ENCODE results near the gene CAMK1D. TPM values are rescaled to one million over a fixed set of nuclear protein-coding genes. Genes with fewer than 3 reads are reported as not detected.

CAMK1D gene
- total and polyA plus RNA-seq, 2 donors (not counting 3 experiments of a cell fraction or from before 2014, with no cell fraction given) = 0.37 to 4.2 TPM

DNA sequence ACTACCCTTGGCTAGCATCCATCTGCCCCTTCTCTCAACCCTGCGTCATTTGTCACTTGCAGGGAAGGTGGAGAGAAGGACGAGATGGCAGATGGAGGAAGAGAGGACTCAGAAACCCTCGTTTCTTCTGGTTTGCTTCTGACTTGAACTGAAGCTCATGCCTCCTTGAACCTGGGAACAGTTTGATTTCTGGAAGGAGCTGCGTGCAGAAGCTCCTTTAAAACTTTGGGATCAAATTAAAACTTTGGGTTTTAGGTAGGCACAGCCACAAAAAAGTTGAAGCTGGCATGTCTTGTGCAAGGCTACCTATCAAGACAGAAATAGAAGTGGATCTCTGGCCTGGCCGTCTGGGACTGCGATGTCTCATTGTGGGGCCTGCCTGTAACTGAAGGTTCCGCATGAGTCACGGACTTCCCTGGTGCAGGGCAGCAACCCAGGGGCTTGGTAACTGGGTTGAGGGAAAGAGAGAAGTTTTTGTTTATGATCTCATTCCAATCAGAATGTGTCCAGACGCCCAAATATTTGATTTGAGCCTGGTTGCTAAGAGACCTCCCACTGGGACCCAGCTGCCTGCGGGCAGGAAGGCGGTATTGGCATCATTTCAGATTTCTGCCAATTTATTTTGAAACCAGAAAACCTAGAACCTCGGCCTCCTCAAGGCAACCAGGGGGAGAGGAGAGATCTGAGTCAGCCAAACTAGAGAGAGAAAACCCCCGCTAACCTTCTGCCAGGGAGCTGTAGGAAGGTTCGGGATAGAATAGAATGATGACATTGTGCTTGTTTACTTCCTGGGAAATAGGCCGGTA, 15.8 kb upstream of the CAMK1D start:
- no TSS peak for BruUV-seq (replicated peaks)
- no peaks in the 10 kb centered on the region for H4K20me1 ChIP-seq (replicated peaks; ENCODE audit: control insufficient read depth, extremely low read depth, insufficient read depth, low read length)
- H3K36me3 ChIP-seq (ENCODE audit: control insufficient read depth in 2 of 2, extremely low read depth in 1 of 2, insufficient read depth in 2 of 2, low read length in 2 of 2) = no peaks in the 10 kb centered on the region
- no peak overlapping the region for H3K4me2 ChIP-seq (ENCODE audit: insufficient read depth, low read length)
- no peak for FAIRE-seq
- H2AFZ ChIP-seq (ENCODE audit: low read depth, low read length) = no peak overlapping the region
- no peaks in the 10 kb centered on the region for H3K4me1 ChIP-seq (ENCODE audit: control insufficient read depth, extremely low read depth, insufficient read depth, low read length)
- H3K27me3 ChIP-seq (ENCODE audit: control insufficient read depth in 2 of 2, insufficient read depth in 2 of 2, low read length in 2 of 2) = no peaks in the 10 kb centered on the region
- TF ChIP-seq EZH2 (IDR thresholded peaks at IDR 0.05; ENCODE audit: borderline replicate concordance, low read depth, low read length, severe bottlenecking) = no peak
- no peak overlapping the region for H3K27ac ChIP-seq (ENCODE audit: insufficient read depth, low read depth, low read length)
- H3K9ac ChIP-seq (replicated peaks; ENCODE audit: extremely low read depth, insufficient read depth, low read length) = no peak overlapping the region
- no peak for DNase-seq (ENCODE audit: low read depth, low spot score)
- intact Hi-C loops (cut with micrococcal nuclease) (no loop called here), dilution Hi-C loops (cut with MboI; ENCODE audit: extremely low pct_ligation_motif_present, low sequenced_read_pairs) (no loop called here)
- no peaks in the 10 kb centered on the region for H3K9me3 ChIP-seq (replicated peaks; ENCODE audit: control insufficient read depth, insufficient read depth, low read length)
- ChIA-PET CTCF (interaction anchor here (1.4 kb wide), 1 partner anchor 323 kb away, joined by 3 read pairs; no protein-coding TSS in a partner anchor), POLR2A (no interaction called here)
- H3K9me1 ChIP-seq (replicated peaks; ENCODE audit: control insufficient read depth, extremely low read depth, insufficient read depth, low read length) = no peaks in the 10 kb centered on the region
- H3K4me3 ChIP-seq (replicated peaks in 1 of 3; ENCODE audit: insufficient read depth in 1 of 3, low read depth in 1 of 3, low read length in 3 of 3) = no peak overlapping the region
- H3K79me2 ChIP-seq (ENCODE audit: control insufficient read depth, insufficient read depth, low read length) = no peaks in the 10 kb centered on the region

DNA sequence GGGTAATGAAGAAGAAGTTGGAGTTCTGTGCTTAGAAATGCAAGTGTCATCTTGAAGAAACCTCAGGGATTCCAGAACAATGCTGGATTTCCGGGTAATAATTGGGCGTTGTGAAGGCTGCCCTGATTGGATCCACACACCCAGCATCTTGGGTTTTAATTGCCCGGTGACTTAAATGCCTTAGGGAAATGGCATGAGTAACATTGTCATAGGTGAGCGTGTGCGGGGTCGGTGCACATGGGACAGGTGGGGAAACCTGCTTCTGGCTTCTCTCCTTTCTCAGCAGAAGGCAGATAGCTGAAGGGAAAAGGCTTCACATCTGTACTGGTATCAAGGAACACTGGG, 15.2 kb upstream of the CAMK1D start:
- POLR2A ChIA-PET = no interaction called here
- no peak overlapping the region for H2AFZ ChIP-seq (ENCODE audit: low read depth, low read length)
- dilution Hi-C loops (cut with MboI; ENCODE audit: extremely low pct_ligation_motif_present, low sequenced_read_pairs) = no loop called here
- H4K20me1 ChIP-seq (replicated peaks; ENCODE audit: control insufficient read depth, extremely low read depth, insufficient read depth, low read length) = no peaks in the 10 kb centered on the region
- H3K9me1 ChIP-seq (replicated peaks; ENCODE audit: control insufficient read depth, extremely low read depth, insufficient read depth, low read length) = no peaks in the 10 kb centered on the region
- no peak overlapping the region for H3K27ac ChIP-seq (ENCODE audit: insufficient read depth, low read depth, low read length)
- FAIRE-seq (no peak), DNase-seq (ENCODE audit: low read depth, low spot score) (no peak)
- no peaks in the 10 kb centered on the region for H3K4me1 ChIP-seq (ENCODE audit: control insufficient read depth, extremely low read depth, insufficient read depth, low read length)
- H3K27me3 ChIP-seq (ENCODE audit: control insufficient read depth in 2 of 2, insufficient read depth in 2 of 2, low read length in 2 of 2) = no peaks in the 10 kb centered on the region
- H3K9me3 ChIP-seq (replicated peaks; ENCODE audit: control insufficient read depth, insufficient read depth, low read length) = no peaks in the 10 kb centered on the region
- no peak overlapping the region for H3K4me3 ChIP-seq (replicated peaks in 1 of 3; ENCODE audit: insufficient read depth in 1 of 3, low read depth in 1 of 3, low read length in 3 of 3)
- BruUV-seq (replicated peaks) = no TSS peak
- intact Hi-C loops (cut with micrococcal nuclease) = no loop called here
- no peak overlapping the region for H3K9ac ChIP-seq (replicated peaks; ENCODE audit: extremely low read depth, insufficient read depth, low read length)
- no peak for TF ChIP-seq POLR2A (IDR thresholded peaks at IDR 0.05; ENCODE audit: low read depth, low read length)
- no peak for TF ChIP-seq JUN (IDR thresholded peaks at IDR 0.05; ENCODE audit: borderline replicate concordance, insufficient read depth, insufficient read length, low read depth)
- TF ChIP-seq, protein P1, sequence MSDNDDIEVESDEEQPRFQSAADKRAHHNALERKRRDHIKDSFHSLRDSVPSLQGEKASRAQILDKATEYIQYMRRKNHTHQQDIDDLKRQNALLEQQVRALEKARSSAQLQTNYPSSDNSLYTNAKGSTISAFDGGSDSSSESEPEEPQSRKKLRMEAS (IDR thresholded peaks at IDR 0.05; ENCODE audit: insufficient read depth, insufficient read length) = no peak
- no peak for TF ChIP-seq GATA2 (IDR thresholded peaks at IDR 0.05; ENCODE audit: insufficient read depth, insufficient read length, low read depth, low read length)
- no peak for TF ChIP-seq EZH2 (IDR thresholded peaks at IDR 0.05; ENCODE audit: borderline replicate concordance, low read depth, low read length, severe bottlenecking)
- no peak for TF ChIP-seq POLR2AphosphoS5 (IDR thresholded peaks at IDR 0.05; ENCODE audit: insufficient read depth, low read depth, low read length)
- no peak for TF ChIP-seq MYC (IDR thresholded peaks at IDR 0.05; ENCODE audit: low read depth, low read length)
- TF ChIP-seq, protein P2, sequence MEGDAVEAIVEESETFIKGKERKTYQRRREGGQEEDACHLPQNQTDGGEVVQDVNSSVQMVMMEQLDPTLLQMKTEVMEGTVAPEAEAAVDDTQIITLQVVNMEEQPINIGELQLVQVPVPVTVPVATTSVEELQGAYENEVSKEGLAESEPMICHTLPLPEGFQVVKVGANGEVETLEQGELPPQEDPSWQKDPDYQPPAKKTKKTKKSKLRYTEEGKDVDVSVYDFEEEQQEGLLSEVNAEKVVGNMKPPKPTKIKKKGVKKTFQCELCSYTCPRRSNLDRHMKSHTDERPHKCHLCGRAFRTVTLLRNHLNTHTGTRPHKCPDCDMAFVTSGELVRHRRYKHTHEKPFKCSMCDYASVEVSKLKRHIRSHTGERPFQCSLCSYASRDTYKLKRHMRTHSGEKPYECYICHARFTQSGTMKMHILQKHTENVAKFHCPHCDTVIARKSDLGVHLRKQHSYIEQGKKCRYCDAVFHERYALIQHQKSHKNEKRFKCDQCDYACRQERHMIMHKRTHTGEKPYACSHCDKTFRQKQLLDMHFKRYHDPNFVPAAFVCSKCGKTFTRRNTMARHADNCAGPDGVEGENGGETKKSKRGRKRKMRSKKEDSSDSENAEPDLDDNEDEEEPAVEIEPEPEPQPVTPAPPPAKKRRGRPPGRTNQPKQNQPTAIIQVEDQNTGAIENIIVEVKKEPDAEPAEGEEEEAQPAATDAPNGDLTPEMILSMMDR (IDR thresholded peaks at IDR 0.05; ENCODE audit: extremely low read depth in 1 of 2, insufficient read depth in 1 of 2, low read depth in 1 of 2, low read length in 2 of 2) = no peak
- no peak for TF ChIP-seq FOS (IDR thresholded peaks at IDR 0.05; ENCODE audit: borderline replicate concordance, insufficient read depth, low read length)
- CTCF ChIA-PET = no interaction called here
- H3K4me2 ChIP-seq (ENCODE audit: insufficient read depth, low read length) = no peak overlapping the region
- no peaks in the 10 kb centered on the region for H3K36me3 ChIP-seq (ENCODE audit: control insufficient read depth in 2 of 2, extremely low read depth in 1 of 2, insufficient read depth in 2 of 2, low read length in 2 of 2)
- H3K79me2 ChIP-seq (ENCODE audit: control insufficient read depth, insufficient read depth, low read length) = no peaks in the 10 kb centered on the region

Data from endothelial cell of umbilical vein (primary cell).